ENCODE data around the gene NLRP10.
"Not testable (repeated sequence)": the region's sequence is repeated elsewhere in the genome, so short reads cannot be mapped to it uniquely, and the experiment has no call there.

The NLRP10 gene

GRCh38 chr11:7965386-7965785 lies at the start of gene NLRP10:
TSS of gene NLRP10 (minus strand) at chr11:7965447. CDS start at chr11:7963495, 1,952 bp downstream.
- DNase-seq (ENCODE audit: low read depth, low spot score) = no peak

GRCh38 chr11:8013833-8014232 lies 48.6 kb upstream of the NLRP10 start:
- DNase-seq (ENCODE audit: low read depth, low spot score) = no peak

- DNase-seq (ENCODE audit: low read depth, low spot score) = no peak
Measured at GRCh38 chr11:8011981-8012444, 46.8 kb upstream of the NLRP10 start.

GRCh38 chr11:8011371-8011770 lies 46.1 kb upstream of the NLRP10 start:
- DNase-seq (ENCODE audit: low read depth, low spot score) = no peak

GRCh38 chr11:8009856-8010255 lies 44.6 kb upstream of the NLRP10 start:
- no peak for DNase-seq (ENCODE audit: low read depth, low spot score)

GRCh38 chr11:8008212-8008611 lies 43.0 kb upstream of the NLRP10 start:
- DNase-seq (ENCODE audit: low read depth, low spot score) = no peak

- no peak for DNase-seq (ENCODE audit: low read depth, low spot score)
Measured at GRCh38 chr11:8006349-8006977, 41.2 kb upstream of the NLRP10 start.

- DNase-seq (ENCODE audit: low read depth, low spot score) = no peak
Measured at GRCh38 chr11:8005556-8005955, 40.3 kb upstream of the NLRP10 start.

- DNase-seq (ENCODE audit: low read depth, low spot score) = no peak
Measured at GRCh38 chr11:8004008-8004407, 38.8 kb upstream of the NLRP10 start.

- no peak for DNase-seq (ENCODE audit: low read depth, low spot score)
Measured at GRCh38 chr11:8003187-8003586, 37.9 kb upstream of the NLRP10 start.

- no peak for DNase-seq (ENCODE audit: low read depth, low spot score)
Measured at GRCh38 chr11:8002676-8003075, 37.4 kb upstream of the NLRP10 start.

- DNase-seq (ENCODE audit: low read depth, low spot score) = no peak
Measured at GRCh38 chr11:8000390-8000789, 35.1 kb upstream of the NLRP10 start.

- no peak for DNase-seq (ENCODE audit: low read depth, low spot score)
Measured at GRCh38 chr11:7999795-8000194, 34.5 kb upstream of the NLRP10 start.

- DNase-seq (ENCODE audit: low read depth, low spot score) = no peak
Measured at GRCh38 chr11:7994581-7995278, 29.5 kb upstream of the NLRP10 start.

GRCh38 chr11:7987560-7987883 lies 22.3 kb upstream of the NLRP10 start:
- not testable (repeated sequence) for DNase-seq (ENCODE audit: low read depth, low spot score)

GRCh38 chr11:7986768-7987559 lies 21.7 kb upstream of the NLRP10 start, which contains the start of gene EIF3F:
TSS of gene EIF3F (plus strand) at chr11:7987337. CDS start at chr11:7987353, 16 bp downstream.
- peak; percentile 88 for DNase-seq (ENCODE audit: low read depth, low spot score)

- no peak for DNase-seq (ENCODE audit: low read depth, low spot score)
Measured at GRCh38 chr11:7983832-7984590, 18.8 kb upstream of the NLRP10 start.

GRCh38 chr11:7982582-7983119 lies 17.4 kb upstream of the NLRP10 start:
- no peak for DNase-seq (ENCODE audit: low read depth, low spot score)

GRCh38 chr11:7981619-7982157 lies 16.4 kb upstream of the NLRP10 start:
- no peak for DNase-seq (ENCODE audit: low read depth, low spot score)

GRCh38 chr11:7977232-7977917 lies 12.1 kb upstream of the NLRP10 start:
- DNase-seq (ENCODE audit: low read depth, low spot score) = no peak

- DNase-seq (ENCODE audit: low read depth, low spot score) = no peak
Measured at GRCh38 chr11:7974668-7975067, 9.4 kb upstream of the NLRP10 start.
